ENCODE results near the gene CREB3L2.
"Not testable (repeated sequence)": the region's sequence is repeated elsewhere in the genome, so short reads cannot be mapped to it uniquely, and the experiment has no call there.

Gene CREB3L2

DNA sequence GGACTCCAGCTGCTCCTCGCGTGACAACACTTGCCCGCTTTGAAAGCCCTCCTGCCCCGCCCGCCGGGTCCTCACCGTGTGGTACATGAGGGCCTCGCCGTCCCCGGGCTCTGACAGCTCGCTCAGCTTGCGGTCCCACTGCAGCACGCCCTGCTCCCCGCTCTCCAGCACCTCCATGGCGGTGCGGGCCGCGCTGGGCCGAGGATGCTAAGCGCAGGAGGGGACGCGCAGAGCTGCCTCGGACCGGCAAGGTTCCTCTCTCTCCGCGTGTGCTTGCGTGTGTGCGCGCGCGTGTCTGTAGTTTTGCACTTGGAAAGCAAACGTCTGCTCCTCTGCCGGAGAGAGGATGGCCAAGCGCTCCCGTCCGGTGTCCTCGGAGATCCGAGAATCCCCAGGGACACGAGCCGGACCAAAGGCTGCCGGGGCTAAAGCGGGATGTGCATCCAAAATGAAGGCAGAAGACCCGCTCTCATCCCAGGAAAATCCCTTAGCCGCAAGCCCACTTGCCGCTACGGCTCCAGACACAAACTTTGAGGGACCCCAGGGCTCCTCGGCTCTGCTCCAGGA, at the start of gene CREB3L2:
Gene CREB3L2, minus strand, starts transcription at position 558 of the 567 bp plus-strand sequence. Its CDS starts 381 bp downstream, at position 177.
- DNase-seq (ENCODE audit: low spot score): peak; percentile 48

DNA sequence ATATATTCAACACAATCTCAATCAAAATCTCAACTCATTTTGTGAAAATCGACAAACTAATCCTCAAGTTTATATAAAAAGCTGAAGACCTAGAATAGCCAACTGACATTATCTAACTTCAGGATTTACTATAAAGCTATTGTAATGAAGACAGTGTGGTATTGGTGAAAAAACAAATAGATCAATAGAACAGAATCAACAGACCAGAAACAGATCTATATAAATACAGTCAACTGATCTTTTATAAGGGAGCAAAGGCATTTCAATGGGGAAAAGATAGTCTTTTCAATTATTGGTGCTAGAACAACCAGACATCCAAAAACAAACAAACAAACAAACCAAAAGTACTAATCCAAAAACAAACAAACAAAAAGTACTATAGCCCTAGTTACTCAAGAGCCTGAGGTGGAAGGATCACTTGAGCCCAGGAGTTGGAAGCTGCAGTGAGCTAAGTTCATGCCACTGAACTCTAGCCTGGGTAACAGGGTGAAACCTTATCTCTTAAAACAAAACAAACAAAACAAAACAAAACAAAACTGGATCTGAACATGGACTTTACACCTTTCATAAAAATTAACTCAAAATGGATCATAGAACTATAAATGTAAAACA, 47.7 kb upstream of the CREB3L2 start:
- DNase-seq (ENCODE audit: low spot score): no peak

DNA sequence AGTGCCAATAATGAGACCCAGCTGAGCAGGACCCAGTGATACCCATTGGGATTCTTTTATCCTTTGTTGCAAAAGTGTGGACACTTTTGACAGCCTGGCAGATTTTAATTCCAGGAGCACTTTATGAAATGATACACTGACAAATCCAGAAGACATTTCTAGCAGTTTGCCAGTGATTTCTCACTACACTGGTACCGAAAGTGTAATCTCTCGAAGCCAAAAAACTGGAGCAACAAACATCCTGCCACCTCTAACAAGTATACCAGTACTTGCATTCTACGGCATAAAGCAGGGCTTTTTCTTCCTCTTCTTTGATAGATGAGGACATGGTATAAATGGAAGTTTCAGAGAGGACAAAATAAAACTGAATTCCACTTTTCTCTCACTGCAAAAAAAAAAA, 46.0 kb upstream of the CREB3L2 start:
- no peak for DNase-seq (ENCODE audit: low spot score)

DNA sequence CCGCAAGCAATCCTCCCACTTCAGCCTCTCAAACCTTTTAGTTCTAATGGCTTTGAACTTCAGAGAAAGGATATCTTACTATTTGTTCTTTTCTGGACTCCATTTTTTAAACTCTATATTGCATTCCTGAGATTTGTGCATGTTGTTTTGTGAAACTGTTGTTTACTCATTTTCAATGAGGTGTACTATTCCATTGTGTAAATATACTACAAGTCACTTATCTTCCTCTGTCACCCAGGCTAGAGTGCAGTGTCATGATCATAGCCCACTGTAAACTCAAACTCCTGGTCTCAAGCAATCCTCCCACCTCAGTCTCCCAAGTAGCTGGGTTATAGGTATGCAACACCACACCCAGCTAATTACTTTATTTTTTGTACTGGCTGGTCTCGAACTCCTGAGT, 43.0 kb upstream of the CREB3L2 start:
- DNase-seq (ENCODE audit: low spot score): no peak

DNA sequence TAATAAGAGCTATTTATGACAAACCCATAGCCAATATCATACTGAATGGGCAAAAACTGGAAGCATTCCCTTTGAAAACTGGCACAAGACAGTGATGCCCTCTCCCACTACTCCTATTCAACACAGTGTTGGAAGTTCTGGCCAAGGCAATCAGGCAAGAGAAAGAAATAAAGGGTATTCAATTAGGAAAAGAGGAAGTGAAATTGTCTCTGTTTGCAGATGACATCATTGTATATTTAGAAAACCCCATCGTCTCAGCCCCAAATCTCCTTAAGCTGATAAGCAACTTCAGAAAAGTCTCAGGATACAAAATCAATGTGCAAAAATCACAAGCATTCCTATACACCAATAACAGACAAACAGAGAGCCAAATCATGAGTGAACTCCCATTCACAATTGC, 38.2 kb upstream of the CREB3L2 start:
- DNase-seq (ENCODE audit: low spot score): not testable (repeated sequence)

- no peak for DNase-seq (ENCODE audit: low spot score)
Observed at GRCh38 chr7:138036135-138036534, 34.2 kb upstream of the CREB3L2 start.

DNA sequence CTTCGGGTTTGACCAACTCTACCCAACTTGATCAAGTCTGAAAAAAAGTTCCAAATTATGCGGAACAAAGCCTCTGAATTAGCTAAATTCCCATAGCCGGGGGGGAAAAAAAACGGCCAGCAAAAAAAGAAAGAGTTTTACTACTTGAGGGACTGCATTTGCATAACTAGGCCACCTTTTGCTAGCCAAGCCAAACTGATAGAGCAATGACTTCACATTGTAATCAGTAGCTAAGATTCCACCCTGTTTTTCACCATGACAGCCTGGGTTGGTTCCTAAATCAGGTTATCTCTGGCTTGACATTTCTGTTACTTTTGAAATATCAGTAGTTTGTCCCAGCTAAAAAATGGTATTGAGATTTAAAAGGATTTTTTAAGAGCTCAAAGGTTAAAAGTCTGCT, 31.4 kb upstream of the CREB3L2 start:
- no peak for DNase-seq (ENCODE audit: low spot score)

DNA sequence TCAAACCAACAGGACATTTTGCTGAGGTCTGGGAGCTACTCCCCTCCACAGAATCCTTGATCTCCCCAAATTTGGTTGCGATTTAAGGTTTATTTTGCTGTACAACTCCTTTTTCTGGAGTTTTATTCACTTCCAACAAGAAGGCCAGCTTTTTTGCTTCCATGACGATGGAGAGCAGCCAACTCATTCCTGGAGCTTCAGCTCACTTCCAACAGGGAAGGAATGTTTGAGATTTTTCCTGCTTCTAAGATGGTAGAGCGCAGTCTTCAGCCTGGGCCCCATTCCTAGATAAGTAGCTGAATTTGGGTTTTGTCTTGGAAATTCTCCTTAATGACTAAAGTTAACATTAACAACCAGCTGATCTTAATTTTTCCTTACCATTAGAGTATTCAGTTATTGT, 30.9 kb upstream of the CREB3L2 start:
- no peak for DNase-seq (ENCODE audit: low spot score)

- no peak for DNase-seq (ENCODE audit: low spot score)
Observed at GRCh38 chr7:138032186-138032585, 30.3 kb upstream of the CREB3L2 start.

- no peak for DNase-seq (ENCODE audit: low spot score)
Observed at GRCh38 chr7:138030679-138031351, 28.9 kb upstream of the CREB3L2 start.

DNA sequence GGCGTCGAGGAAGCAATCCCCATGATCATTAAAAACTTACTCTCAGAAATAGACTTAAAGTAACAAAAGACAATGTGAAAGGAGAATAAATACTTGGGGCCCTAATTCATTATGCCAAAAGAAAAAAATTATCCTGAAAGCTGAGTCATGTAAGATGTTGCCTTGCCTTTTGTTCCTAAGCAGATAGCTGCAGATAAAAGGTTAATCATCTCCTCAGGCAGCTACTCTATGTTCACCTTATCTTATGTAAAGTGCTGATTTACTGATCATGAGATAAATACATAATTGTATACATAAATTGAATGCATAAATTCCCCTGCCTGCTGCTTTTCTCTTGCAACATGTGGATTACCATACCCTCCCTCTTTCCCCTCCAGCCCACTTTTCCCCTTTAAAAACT, 28.1 kb upstream of the CREB3L2 start:
- DNase-seq (ENCODE audit: low spot score): no peak

GRCh38 chr7:138029126-138029525, 27.2 kb upstream of the CREB3L2 start:
- no peak for DNase-seq (ENCODE audit: low spot score)

- no peak for DNase-seq (ENCODE audit: low spot score)
Observed at GRCh38 chr7:138027100-138027499, 25.2 kb upstream of the CREB3L2 start.

GRCh38 chr7:138025215-138026186, 23.6 kb upstream of the CREB3L2 start:
- no peak for DNase-seq (ENCODE audit: low spot score)

DNA sequence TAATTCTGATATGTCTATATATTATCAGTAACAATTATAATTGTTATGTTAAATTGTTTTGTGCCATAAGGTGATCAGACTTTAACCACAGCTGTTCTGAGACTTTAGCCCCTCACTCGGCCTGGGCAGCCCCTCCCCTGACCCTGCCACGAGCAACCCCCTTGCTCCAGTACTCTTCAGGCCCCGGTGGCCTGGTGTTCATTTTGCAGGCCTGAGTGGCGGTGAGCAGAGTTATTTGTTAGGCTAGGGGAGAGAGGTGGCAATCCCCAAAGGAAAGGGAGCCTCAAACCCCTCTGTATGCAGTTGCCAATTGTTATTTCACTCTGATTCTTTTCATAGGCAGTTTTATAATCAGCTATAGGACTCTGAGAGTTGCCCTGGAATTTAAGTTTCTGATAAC, 22.9 kb upstream of the CREB3L2 start:
- DNase-seq (ENCODE audit: low spot score): no peak

DNA sequence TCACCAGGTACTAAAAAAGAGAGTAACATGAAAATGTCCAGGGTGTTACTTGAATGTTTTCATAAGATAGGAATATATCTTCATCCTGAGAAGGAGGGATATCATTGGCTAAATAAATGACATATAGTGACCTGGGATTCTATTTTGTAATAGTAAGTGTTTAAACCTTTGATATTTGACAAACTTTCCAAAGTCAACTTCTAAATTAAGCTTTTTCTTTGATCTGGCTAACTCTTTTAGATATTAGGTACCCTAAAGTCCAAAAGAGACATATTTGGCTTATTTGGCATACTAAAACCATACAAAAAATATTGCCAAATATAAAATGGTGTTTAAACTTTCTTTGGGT, 22.4 kb upstream of the CREB3L2 start:
- no peak for DNase-seq (ENCODE audit: low spot score)

DNA sequence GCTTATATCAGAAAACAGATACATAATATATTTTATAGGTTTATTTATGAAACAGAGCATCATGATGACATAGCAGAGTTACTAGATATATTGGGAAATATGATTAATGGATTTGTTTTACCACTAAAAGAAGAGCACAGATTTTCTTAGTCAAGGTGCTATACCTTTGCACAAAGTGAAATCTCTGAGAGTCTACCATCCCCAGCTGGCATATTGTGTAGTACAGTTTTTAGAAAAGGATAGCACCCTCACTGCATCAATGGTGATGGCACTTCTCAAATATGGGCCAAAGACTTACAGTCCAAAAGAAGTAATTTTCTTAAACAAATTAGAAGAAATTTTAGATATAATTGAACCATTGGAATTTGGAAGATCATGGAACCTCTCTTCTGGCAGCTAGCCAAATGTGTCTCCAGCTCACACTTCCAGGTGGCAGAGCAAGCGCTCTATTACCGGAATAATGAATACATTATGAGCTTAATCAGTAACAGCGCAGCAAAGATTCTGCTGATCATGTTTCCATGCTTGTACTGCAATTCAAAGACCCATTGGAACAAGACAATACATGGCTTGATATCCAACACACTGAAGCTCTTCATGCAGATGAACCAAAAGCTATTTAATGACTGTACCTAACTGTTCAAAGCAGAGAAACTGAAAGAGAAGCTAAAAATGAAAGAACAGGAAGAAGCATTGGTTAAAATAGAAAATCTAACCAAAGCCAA, 21.9 kb upstream of the CREB3L2 start:
- DNase-seq (ENCODE audit: low spot score): no peak

DNA sequence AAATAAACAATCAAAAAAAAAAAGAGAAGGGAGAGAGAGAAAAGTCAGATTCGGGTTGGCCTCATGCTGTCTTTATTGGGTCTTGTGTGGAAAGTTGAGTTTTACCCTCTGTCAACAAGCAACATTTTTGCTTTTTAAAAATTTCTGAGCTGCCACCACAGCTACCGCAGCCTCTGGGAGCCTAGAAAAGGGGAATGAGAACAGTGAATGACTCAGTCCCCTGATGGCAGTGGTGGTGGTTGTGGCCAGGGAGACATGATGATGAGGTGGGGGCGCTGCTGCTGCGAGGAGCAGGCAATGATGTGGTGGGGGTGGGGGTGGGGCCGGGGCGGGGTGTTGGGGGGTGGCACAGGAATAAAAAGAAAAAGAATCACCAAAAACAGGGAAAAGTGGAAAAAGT, 20.0 kb upstream of the CREB3L2 start:
- DNase-seq (ENCODE audit: low spot score): no peak

DNA sequence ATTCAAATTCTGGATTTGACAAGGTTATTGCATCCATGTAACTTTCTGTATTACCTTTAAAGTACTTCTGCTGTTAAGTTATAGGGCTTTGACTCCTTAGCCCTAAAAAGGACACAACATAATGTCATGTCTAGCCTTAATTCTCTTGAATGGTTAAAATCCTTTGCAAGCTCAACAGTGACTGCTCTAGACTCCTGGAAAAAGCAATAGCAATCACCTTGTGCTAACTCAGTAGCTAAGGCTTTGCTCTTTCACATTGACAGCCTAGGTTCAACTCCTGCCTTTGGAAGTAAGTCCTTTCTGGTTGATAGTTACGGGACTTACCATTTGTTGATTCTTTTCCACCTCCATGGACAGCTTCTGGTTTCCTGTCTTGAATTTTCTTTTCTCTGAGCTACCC, 16.1 kb upstream of the CREB3L2 start:
- DNase-seq (ENCODE audit: low spot score): no peak

DNA sequence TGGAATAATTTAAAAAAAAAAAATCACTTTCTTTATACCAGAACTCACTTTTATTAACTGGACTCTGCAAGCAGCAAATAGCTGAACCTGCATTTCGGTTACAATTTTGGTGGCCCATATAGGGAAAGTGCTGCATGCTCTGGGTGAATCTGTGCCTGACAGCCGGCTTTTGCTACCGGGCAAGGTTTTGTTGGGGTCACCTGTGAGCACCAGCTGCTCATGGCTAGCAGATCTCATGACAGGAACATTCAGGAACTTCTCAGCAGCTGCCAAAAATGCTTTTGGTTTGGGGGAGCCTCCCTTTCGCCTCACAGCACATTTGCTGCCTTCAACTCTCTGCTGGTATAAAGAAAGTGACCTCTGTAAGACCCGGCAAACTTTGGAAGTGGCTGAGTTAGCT, 13.2 kb upstream of the CREB3L2 start:
- DNase-seq (ENCODE audit: low spot score): no peak

DNA sequence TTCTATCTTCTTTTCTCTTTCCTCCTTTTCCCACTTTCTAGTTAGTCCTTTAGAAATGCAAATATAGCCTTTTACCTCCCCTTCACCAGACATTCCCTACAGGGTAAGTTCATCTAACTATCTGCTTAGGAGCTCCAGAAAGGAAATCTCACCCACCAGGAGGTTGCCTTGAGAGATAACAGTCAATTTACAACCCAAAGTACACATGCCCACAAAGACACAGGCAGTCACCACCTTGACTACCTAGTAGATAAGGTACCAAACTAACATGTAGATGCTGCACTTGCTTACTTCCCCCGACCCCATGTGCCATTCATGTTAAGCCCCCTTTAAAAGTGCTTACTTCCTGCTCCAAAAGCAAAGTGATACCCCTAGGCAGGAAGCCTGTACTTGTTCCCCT, 12.8 kb upstream of the CREB3L2 start:
- no peak for DNase-seq (ENCODE audit: low spot score)

- not testable (repeated sequence) for DNase-seq (ENCODE audit: low spot score)
Observed at GRCh38 chr7:138014201-138014600, 12.3 kb upstream of the CREB3L2 start.

Measured in iPS-NIHi11 (cell line).